WI38 (cell line): Measurements from ENCODE around the gene PALD1.

Experiments used
- H3K4me3 ChIP-seq: 2 replicates; pipeline ENCODE4 v1.5.1; 2011; ENCODE audit warnings: low read depth, mild to moderate bottlenecking, control low read depth, low read length
- CTCF ChIP-seq: IDR thresholded peaks from 2 replicates; pipeline ENCODE4 v1.5.1; 2012; ENCODE audit warnings: low read depth, mild to moderate bottlenecking, control low read depth, low read length

Gene PALD1

GRCh38 chr10:70459061-70459773, 19.4 kb upstream of the PALD1 start:
- TF ChIP-seq CTCF: no peak
- H3K4me3 ChIP-seq: no peak overlapping the region

DNA sequence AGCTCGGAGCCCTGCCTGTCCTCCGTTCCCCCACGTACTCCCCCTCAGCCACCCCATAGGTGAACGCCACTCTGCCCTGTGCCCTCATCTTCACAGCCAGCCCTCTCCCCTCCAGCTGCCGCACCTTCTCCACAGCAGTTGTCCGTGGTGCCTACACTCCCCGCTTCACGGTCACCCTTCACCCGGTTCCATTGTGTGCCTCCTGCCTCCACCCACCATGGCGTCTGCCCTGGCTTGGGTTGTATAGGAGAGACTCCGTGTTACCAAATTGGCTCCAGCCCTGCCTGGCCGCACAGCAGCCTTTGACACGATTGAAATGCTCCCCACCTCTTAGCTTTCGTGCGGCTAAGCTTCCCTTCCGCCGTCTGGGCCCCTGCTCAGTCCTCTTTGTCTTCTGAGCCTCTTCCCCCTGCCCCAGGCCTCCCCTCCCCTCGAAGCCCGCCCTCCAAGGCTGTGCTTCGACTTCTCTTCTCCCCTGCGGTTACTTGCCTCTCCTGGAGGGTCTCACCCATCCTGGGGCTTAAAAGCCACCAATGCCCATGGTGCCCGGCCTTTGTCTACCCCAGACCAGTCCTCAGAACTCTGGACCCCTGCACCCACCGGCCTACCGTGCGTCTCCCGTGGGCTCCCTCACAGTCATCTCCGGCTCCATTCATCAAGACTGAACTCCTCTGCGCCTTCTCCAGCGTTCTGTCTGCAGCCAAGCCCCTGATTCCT, 18.6 kb upstream of the PALD1 start:
- no peak overlapping the region for H3K4me3 ChIP-seq
- TF ChIP-seq CTCF: no peak

DNA sequence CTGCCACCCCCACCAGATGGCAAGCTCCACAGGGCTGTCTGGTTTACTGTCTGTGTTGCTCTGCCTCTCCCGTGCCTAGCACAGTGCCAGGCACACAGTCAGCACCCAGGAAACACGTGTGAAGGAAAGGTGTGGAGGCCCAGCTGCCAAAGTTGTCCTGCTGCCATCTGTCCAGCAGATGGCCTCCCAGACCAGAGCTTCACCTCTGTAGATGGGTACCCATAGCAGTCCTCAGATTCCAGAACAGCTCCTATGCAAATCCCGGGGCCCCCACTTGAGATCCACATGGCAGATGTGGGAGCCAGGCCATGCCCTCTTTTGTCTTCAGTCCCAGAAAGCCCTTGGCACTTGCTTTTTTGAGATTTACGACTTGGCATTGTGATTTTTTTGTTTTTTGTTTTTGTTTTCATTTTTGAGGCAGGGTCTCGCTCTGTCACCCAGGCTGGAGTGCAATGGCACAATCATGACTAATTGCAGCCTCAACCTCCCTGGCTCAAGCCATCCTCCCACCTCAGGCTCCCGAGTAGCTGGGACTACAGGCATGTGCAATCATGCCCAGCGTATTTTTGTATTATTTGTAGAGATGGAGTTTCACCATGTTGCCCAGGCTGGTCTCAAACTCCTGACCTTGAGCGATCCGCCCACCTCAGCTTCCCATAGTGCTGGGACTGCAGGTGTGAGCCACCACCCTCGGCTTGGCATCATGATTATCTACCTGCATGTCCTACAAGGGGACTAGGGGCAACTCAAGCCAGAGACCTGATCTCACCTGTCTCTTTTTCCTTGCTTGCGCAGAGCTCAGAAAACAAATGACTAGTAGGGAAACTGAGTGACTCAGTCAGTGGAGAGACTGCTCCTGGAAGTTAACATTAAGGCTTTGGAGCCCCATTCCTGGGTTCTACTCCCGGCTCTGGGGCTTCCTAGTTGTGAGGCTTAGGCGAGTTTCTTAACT, 16.9 kb upstream of the PALD1 start:
- H3K4me3 ChIP-seq: no peak overlapping the region
- peak; percentile 93 for TF ChIP-seq CTCF

GRCh38 chr10:70462349-70462984, 16.1 kb upstream of the PALD1 start:
- no peak for TF ChIP-seq CTCF
- no peak overlapping the region for H3K4me3 ChIP-seq

DNA sequence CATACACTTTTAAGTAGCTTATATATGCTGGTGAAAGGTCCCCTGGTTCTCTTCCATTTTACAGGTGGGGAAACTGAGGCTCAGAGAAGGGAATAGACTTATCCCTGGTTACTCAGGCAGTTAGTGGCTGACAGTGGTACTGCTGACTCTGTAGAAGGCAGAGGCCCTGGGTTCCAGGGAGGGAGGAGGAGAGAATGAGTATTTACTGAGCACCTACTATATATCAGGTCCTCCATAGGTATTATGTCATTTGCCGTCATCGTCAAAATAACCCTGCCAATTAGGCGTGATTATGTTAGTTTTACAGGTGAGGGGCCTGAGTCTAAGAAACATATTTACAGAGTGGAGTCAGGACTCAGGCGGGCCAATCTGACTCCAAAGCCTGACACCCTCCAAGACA, 13.3 kb upstream of the PALD1 start:
- TF ChIP-seq CTCF: no peak
- H3K4me3 ChIP-seq: no peak overlapping the region

DNA sequence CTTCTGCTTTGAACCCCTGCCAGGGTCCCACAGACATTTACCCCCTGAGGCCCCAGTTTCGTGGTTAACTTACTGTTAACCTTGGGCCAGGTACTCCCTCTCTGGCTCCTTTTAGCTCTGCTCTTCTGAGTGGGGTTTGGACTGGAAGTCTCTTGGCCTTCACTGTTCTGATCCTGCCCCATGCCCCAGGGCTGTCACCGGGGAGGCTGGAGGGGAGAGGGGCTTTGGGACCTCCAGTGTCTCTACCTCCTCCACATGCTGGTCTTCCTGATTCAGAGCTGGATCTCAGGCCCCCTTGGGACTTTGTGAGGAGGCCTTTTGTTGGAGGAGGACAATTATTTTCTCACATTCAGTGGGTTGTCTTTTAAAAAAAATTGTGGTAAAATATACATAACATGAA, 12.7 kb upstream of the PALD1 start:
- H3K4me3 ChIP-seq: no peak overlapping the region
- no peak for TF ChIP-seq CTCF
